ENCODE data around the gene PHACTR3.

PHACTR3 gene

GRCh38 chr20:59821788-59822187 is 217.4 kb downstream of the PHACTR3 start:
- DNase-seq (ENCODE audit: low spot score), result peak; percentile 13
- TF ChIP-seq CTCF (IDR thresholded peaks at IDR 0.05; ENCODE audit: borderline replicate concordance, control extremely low read depth, extremely low read depth, insufficient read depth, missing control alignments), result no peak
- in situ Hi-C loops (cut with MboI; ENCODE audit: low sequenced_read_pairs, unreplicated experiment), result no loop called here

GRCh38 chr20:59822291-59823029 is 218.1 kb downstream of the PHACTR3 start:
- DNase-seq (ENCODE audit: low spot score), result peak; percentile 20
- no peak for TF ChIP-seq CTCF (IDR thresholded peaks at IDR 0.05; ENCODE audit: borderline replicate concordance, control extremely low read depth, extremely low read depth, insufficient read depth, missing control alignments)
- in situ Hi-C loops (cut with MboI; ENCODE audit: low sequenced_read_pairs, unreplicated experiment), result no loop called here

GRCh38 chr20:59823030-59823423 is 218.7 kb downstream of the PHACTR3 start:
- no peak for TF ChIP-seq CTCF (IDR thresholded peaks at IDR 0.05; ENCODE audit: borderline replicate concordance, control extremely low read depth, extremely low read depth, insufficient read depth, missing control alignments)
- in situ Hi-C loops (cut with MboI; ENCODE audit: low sequenced_read_pairs, unreplicated experiment), result no loop called here

GRCh38 chr20:59823491-59824259 is 219.3 kb downstream of the PHACTR3 start:
- peak; percentile 11 for DNase-seq (ENCODE audit: low spot score)
- in situ Hi-C loops (cut with MboI; ENCODE audit: low sequenced_read_pairs, unreplicated experiment), result no loop called here
- TF ChIP-seq CTCF (IDR thresholded peaks at IDR 0.05; ENCODE audit: borderline replicate concordance, control extremely low read depth, extremely low read depth, insufficient read depth, missing control alignments), result no peak

More at GRCh38 chr20:59823030-59823423, 218.7 kb downstream of the PHACTR3 start:
- peak; percentile 7 for DNase-seq (ENCODE audit: low spot score)

- peak; percentile 7 for DNase-seq (ENCODE audit: low spot score)
- TF ChIP-seq CTCF (IDR thresholded peaks at IDR 0.05; ENCODE audit: borderline replicate concordance, control extremely low read depth, extremely low read depth, insufficient read depth, missing control alignments), result no peak
- in situ Hi-C loops (cut with MboI; ENCODE audit: low sequenced_read_pairs, unreplicated experiment), result no loop called here
Observed at GRCh38 chr20:59824711-59825562, 220.6 kb downstream of the PHACTR3 start.

GRCh38 chr20:59825563-59825920 is 221.2 kb downstream of the PHACTR3 start:
- TF ChIP-seq CTCF (IDR thresholded peaks at IDR 0.05; ENCODE audit: borderline replicate concordance, control extremely low read depth, extremely low read depth, insufficient read depth, missing control alignments), result no peak
- peak; percentile 8 for DNase-seq (ENCODE audit: low spot score)
- in situ Hi-C loops (cut with MboI; ENCODE audit: low sequenced_read_pairs, unreplicated experiment), result no loop called here
